Stimulated activated CD4-positive, alpha-beta T cell treated with anti-CD3 and anti-CD28 coated beads, TNF-alpha, amount 100 ng/mL, for 24 hours (primary cell): ENCODE measurements around the gene IP6K3.

ENCODE experiments used
- DNase-seq, 3 experiments: peaks; one replicate each; pipeline ENCODE4 v3.0.0-alpha.2; 2020; ENCODE audit warnings: low read depth in 3 of 3

The IP6K3 gene

GRCh38 chr6:33689148-33689494 lies 57.6 kb downstream of the IP6K3 start:
- DNase-seq = no peak

- DNase-seq = no peak
Measured at GRCh38 chr6:33688451-33689147, 58.1 kb downstream of the IP6K3 start.

GRCh38 chr6:33688006-33688405 lies 58.7 kb downstream of the IP6K3 start:
- no peak for DNase-seq

GRCh38 chr6:33686981-33687975 lies 59.4 kb downstream of the IP6K3 start:
- DNase-seq = no peak

- no peak for DNase-seq
Measured at GRCh38 chr6:33686225-33686924, 60.3 kb downstream of the IP6K3 start.

- DNase-seq = no peak
Measured at GRCh38 chr6:33685411-33686224, 61.1 kb downstream of the IP6K3 start.

GRCh38 chr6:33684983-33685382 lies 61.7 kb downstream of the IP6K3 start:
- DNase-seq = no peak

- DNase-seq = no peak
Measured at GRCh38 chr6:33684428-33684896, 62.2 kb downstream of the IP6K3 start.

- no peak for DNase-seq
Measured at GRCh38 chr6:33683576-33684427, 62.9 kb downstream of the IP6K3 start.

GRCh38 chr6:33683051-33683571 lies 63.6 kb downstream of the IP6K3 start:
- peak in 1 of 3 experiments; percentile 51 for DNase-seq

- no peak for DNase-seq
Measured at GRCh38 chr6:33682341-33682740, 64.4 kb downstream of the IP6K3 start.

GRCh38 chr6:33679761-33680160 lies 66.9 kb downstream of the IP6K3 start:
- DNase-seq = no peak

GRCh38 chr6:33678932-33679490 lies 67.7 kb downstream of the IP6K3 start:
- no peak for DNase-seq

- no peak for DNase-seq
Measured at GRCh38 chr6:33678233-33678931, 68.3 kb downstream of the IP6K3 start.

GRCh38 chr6:33677689-33678088 lies 69.0 kb downstream of the IP6K3 start:
- no peak for DNase-seq

- no peak for DNase-seq
Measured at GRCh38 chr6:33677143-33677660, 69.5 kb downstream of the IP6K3 start.

GRCh38 chr6:33676416-33677142 lies 70.1 kb downstream of the IP6K3 start:
- no peak for DNase-seq

GRCh38 chr6:33675968-33676367 lies 70.7 kb downstream of the IP6K3 start:
- no peak for DNase-seq
